CD4-positive, alpha-beta T cell treated with Interleukin-2 at 100 ng/mL for 4 hours (primary cell): ENCODE measurements around the gene MRPL22.
"Not testable (repeated sequence)": the region's sequence is repeated elsewhere in the genome, so short reads cannot be mapped to it uniquely, and the experiment has no call there.

Source experiments
- DNase-seq: peaks from one replicate; pipeline ENCODE4 v3.0.0-alpha.2; 2020; ENCODE audit warnings: low spot score

Gene MRPL22

GRCh38 chr5:154943527-154943926 is 2.7 kb downstream of the MRPL22 start:
- DNase-seq, result no peak

- no peak for DNase-seq
Measured at GRCh38 chr5:154944716-154945115, 3.8 kb downstream of the MRPL22 start.

GRCh38 chr5:154945695-154946301 is 4.9 kb downstream of the MRPL22 start:
- peak; percentile 36 for DNase-seq

- DNase-seq, result no peak
Measured at GRCh38 chr5:154947778-154948177, 6.9 kb downstream of the MRPL22 start.

GRCh38 chr5:154948313-154948712 is 7.4 kb downstream of the MRPL22 start:
- DNase-seq, result no peak

- DNase-seq, result no peak
Measured at GRCh38 chr5:154949781-154950180, 8.9 kb downstream of the MRPL22 start.

GRCh38 chr5:154956712-154957111 is 15.8 kb downstream of the MRPL22 start:
- no peak for DNase-seq

GRCh38 chr5:154962494-154962893 is 21.6 kb downstream of the MRPL22 start:
- no peak for DNase-seq

- no peak for DNase-seq
Measured at GRCh38 chr5:154966081-154966841, 25.4 kb downstream of the MRPL22 start.

GRCh38 chr5:154966874-154967273 is 26.0 kb downstream of the MRPL22 start:
- no peak for DNase-seq

- no peak for DNase-seq
Measured at GRCh38 chr5:154967421-154968024, 26.6 kb downstream of the MRPL22 start.

GRCh38 chr5:154968953-154969352 is 28.1 kb downstream of the MRPL22 start:
- DNase-seq, result no peak

GRCh38 chr5:154970759-154971158 is 29.9 kb downstream of the MRPL22 start:
- DNase-seq, result no peak

GRCh38 chr5:154971501-154971900 is 30.6 kb downstream of the MRPL22 start:
- DNase-seq, result no peak

- DNase-seq, result no peak
Measured at GRCh38 chr5:154972476-154973080, 31.7 kb downstream of the MRPL22 start.

GRCh38 chr5:154976082-154976481 is 35.2 kb downstream of the MRPL22 start:
- not testable (repeated sequence) for DNase-seq

- DNase-seq, result no peak
Measured at GRCh38 chr5:154977409-154977808, 36.5 kb downstream of the MRPL22 start.

GRCh38 chr5:154978294-154978693 is 37.4 kb downstream of the MRPL22 start:
- DNase-seq, result not testable (repeated sequence)

- DNase-seq, result no peak
Measured at GRCh38 chr5:154984946-154985516, 44.2 kb downstream of the MRPL22 start.

- DNase-seq, result no peak
Measured at GRCh38 chr5:154986151-154986550, 45.3 kb downstream of the MRPL22 start.

- no peak for DNase-seq
Measured at GRCh38 chr5:154989626-154990025, 48.8 kb downstream of the MRPL22 start.

- DNase-seq, result no peak
Measured at GRCh38 chr5:154993461-154993860, 52.6 kb downstream of the MRPL22 start.

- no peak for DNase-seq
Measured at GRCh38 chr5:154995679-154996078, 54.8 kb downstream of the MRPL22 start.
